SH-SY5Y (cell line): ENCODE data around the gene PHF19.

ENCODE experiments used
- GATA2 ChIP-seq: IDR thresholded peaks from 2 replicates; pipeline ENCODE4 v1.6.1; 2011; ENCODE audit warnings: mild to moderate bottlenecking, low read depth, low read length
- GATA3 ChIP-seq: IDR thresholded peaks from 2 replicates; pipeline ENCODE4 v1.6.1; 2011; ENCODE audit warnings: low read depth, mild to moderate bottlenecking, low read length, moderate library complexity

- TF ChIP-seq GATA2 (no peak), GATA3 (no peak)
These were observed 23.8 kb upstream of the PHF19 start for GRCh38 chr9:120900824-120901223.
